Suprapubic skin (tissue), 4 donors: ENCODE data around the gene RNASE2.

ENCODE experiments used
- CTCF ChIP-seq, 2 donors: fragments of 200-600 bp in 1 of 2; fragments of 450-650 bp in 1 of 2; sonication (generic) in 1 of 2; IDR thresholded peaks; one replicate each; pipeline ENCODE4 v1.5.1; 2016 to 2019; ENCODE audit warnings: antibody characterized with exemption in 2 of 2, mild to moderate bottlenecking in 1 of 2, moderate library complexity in 1 of 2
- POLR2A ChIP-seq, 2 donors: fragments of 450-650 bp; IDR thresholded peaks; one replicate each; pipeline ENCODE4 v1.6.1; 2017; ENCODE audit warnings: antibody characterized with exemption in 2 of 2, mild to moderate bottlenecking in 2 of 2, moderate library complexity in 2 of 2
- POLR2AphosphoS5 ChIP-seq, 3 donors: sonication (generic); formaldehyde crosslinking; IDR thresholded peaks; one replicate each; pipeline ENCODE4 v1.6.1; 2017; ENCODE audit warnings: antibody characterized with exemption in 3 of 3

GRCh38 chr14:20978687-20979086 is 23.4 kb downstream of the RNASE2 start:
- TF ChIP-seq CTCF (IDR thresholded peaks at IDR 0.05) (no peak), POLR2A (IDR thresholded peaks at IDR 0.05) (no peak), POLR2AphosphoS5 (IDR thresholded peaks at IDR 0.05) (no peak)
